PC-3 (cell line): ENCODE results near the gene ANTXR2.

Experiments used
- CTCF ChIP-seq: fragments of 300-600 bp; sonication (generic); conservative IDR thresholded peaks from 2 replicates; pipeline ENCODE4 v1.5.1; 2017; ENCODE audit warnings: antibody characterized with exemption, low read depth, mild to moderate bottlenecking, low read length
- EZH2 ChIP-seq: fragments of 300-600 bp; sonication (generic); IDR thresholded peaks from one replicate; pipeline ENCODE4 v1.6.1; 2017; ENCODE audit warnings: antibody characterized with exemption, mild to moderate bottlenecking, low read length; ENCODE audit not compliant: unreplicated experiment
- EZH2phosphoT487 ChIP-seq: fragments of 300-600 bp; sonication (generic); IDR thresholded peaks from 2 replicates; pipeline ENCODE4 v1.6.1; 2018; ENCODE audit warnings: mild to moderate bottlenecking, antibody characterized with exemption, low read length, borderline replicate concordance

DNA sequence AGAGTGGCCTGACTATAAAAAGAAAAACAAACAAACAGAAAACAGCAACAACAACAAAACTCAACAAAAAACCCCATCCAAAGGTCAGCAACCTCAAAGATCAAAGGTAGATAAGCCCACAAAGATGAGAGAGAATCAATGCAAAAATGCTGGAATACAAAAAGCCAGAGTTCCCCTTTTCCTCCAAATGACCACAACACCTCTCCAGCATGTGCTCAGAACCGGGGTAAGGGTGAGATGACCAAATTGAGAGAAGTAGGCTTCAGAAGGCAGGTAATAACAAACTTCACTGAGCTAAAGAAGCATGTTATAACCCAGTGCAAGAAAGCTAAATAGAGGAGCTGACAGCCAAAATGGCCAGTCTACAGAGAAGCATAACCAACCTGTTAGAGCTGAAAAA is 43.5 kb upstream of the ANTXR2 start:
- TF ChIP-seq EZH2 = no peak
- TF ChIP-seq CTCF = no peak
- no peak for TF ChIP-seq EZH2phosphoT487
